ENCODE data around the gene MAPKAPK2. TPM values are rescaled to one million over a fixed set of nuclear protein-coding genes. Genes with fewer than 3 reads are reported as not detected.

The MAPKAPK2 gene
- polyA plus RNA-seq, 1 donor (not counting 4 experiments of a cell fraction or from before 2014, with no cell fraction given), result 41.5 TPM

DNA sequence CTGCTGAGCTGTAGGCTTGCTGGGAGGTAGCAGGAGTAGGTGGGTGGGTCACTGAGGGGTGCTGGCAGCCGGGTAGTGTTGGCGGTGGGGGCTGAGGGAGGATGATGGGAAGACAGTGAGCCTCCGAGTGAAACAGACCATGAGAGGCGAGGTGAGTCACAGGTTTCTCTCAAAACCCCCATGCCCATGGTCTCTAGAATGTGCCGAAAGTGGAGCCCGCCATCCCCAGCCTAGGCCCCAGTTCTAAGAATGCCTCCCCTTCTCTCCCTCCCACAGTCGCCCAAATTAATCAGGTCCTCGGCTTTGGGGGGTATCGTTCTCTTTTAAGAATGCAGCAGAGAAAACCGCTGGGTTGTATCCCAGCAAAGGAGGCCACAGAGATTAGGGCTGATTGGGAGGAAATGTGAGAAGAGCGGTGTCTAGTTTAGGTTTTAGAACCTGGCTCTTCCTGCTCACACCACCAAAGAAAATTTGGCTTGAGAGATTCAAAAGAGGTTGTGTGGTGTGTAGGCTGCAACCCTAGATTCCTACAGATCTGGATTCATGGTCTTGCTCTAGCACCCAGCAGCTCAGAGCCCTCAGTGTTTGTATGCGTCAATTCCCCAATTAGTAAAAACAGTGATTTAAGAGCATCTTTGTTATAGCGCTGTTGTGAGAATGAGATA lies 58.1 kb downstream of the MAPKAPK2 start:
- Histone ChIP-seq H4K20me1 (ENCODE audit: control insufficient read depth, extremely low read depth, insufficient read depth, low read length) (no peaks in the 10 kb centered on the region), H3K79me2 (ENCODE audit: control insufficient read depth, insufficient read depth, low read length) (no peaks in the 10 kb centered on the region), H3K27me3 (ENCODE audit: control insufficient read depth, extremely low read depth, insufficient read depth, low read length) (no peaks in the 10 kb centered on the region), H2AFZ (ENCODE audit: control insufficient read depth, low read length) (no peak overlapping the region), H3K9ac (ENCODE audit: control insufficient read depth, extremely low read depth, insufficient read depth, low read length) (no peak overlapping the region), H3K4me2 (ENCODE audit: control insufficient read depth, extremely low read depth, insufficient read depth, low read depth, low read length) (no peak overlapping the region), H3K4me3 (ENCODE audit: control insufficient read depth in 2 of 3, extremely low read depth in 1 of 3, insufficient read depth in 2 of 3, low read depth in 1 of 3, low read length in 3 of 3) (no peak overlapping the region), H3K36me3 (ENCODE audit: control insufficient read depth in 2 of 2, extremely low read depth in 1 of 2, insufficient read depth in 2 of 2, low read length in 2 of 2) (no peaks in the 10 kb centered on the region), H3K27ac (ENCODE audit: control insufficient read depth, insufficient read depth, low read length) (no peak overlapping the region), H3K9me1 (ENCODE audit: control insufficient read depth, extremely low read depth, insufficient read depth, low read length) (no peaks in the 10 kb centered on the region), H3K9me3 (ENCODE audit: control insufficient read depth, low read depth, low read length) (no peaks in the 10 kb centered on the region), H3K4me1 (ENCODE audit: control insufficient read depth, extremely low read depth, insufficient read depth, low read length) (peaks cover 8% of the 10 kb centered on the region)
- TF ChIP-seq, protein P1, sequence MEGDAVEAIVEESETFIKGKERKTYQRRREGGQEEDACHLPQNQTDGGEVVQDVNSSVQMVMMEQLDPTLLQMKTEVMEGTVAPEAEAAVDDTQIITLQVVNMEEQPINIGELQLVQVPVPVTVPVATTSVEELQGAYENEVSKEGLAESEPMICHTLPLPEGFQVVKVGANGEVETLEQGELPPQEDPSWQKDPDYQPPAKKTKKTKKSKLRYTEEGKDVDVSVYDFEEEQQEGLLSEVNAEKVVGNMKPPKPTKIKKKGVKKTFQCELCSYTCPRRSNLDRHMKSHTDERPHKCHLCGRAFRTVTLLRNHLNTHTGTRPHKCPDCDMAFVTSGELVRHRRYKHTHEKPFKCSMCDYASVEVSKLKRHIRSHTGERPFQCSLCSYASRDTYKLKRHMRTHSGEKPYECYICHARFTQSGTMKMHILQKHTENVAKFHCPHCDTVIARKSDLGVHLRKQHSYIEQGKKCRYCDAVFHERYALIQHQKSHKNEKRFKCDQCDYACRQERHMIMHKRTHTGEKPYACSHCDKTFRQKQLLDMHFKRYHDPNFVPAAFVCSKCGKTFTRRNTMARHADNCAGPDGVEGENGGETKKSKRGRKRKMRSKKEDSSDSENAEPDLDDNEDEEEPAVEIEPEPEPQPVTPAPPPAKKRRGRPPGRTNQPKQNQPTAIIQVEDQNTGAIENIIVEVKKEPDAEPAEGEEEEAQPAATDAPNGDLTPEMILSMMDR (optimal IDR thresholded peaks at IDR 0.05 in 1 of 3, IDR thresholded peaks at IDR 0.05 in 1 of 3, conservative IDR thresholded peaks at IDR 0.05 in 1 of 3; ENCODE audit: extremely low read depth in 1 of 3, insufficient read depth in 2 of 3, low read length in 3 of 3), result no peak
- TF ChIP-seq EZH2 (IDR thresholded peaks at IDR 0.05; ENCODE audit: low read length), result no peak
- dilution Hi-C loops (cut with MboI; ENCODE audit: extremely low pct_ligation_motif_present, low sequenced_read_pairs), result no loop called here
- DNase-seq (ENCODE audit: low read depth, low spot score), result no peak
- FAIRE-seq, result no peak

DNA sequence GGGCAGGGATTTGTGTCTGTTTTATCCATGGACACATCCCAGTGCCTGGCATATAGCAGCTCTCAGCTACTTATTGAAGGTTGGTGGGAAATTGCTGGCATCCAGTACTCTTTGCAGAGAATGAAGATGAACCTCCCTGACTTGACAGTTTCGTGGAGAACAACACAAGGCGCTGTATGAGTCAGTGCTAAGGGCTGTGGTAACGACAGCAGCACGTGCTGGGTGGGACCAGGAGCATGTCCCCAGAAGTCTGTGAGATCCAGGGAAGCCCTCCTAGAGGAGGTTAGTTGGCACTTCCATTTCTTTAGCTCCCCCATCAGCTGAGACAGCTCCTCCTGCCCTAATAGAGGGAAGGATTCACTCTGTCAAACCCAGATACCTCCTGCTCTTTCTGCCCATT lies 60.0 kb downstream of the MAPKAPK2 start:
- Histone ChIP-seq H3K79me2 (ENCODE audit: control insufficient read depth, insufficient read depth, low read length) (no peaks in the 10 kb centered on the region), H3K4me3 (ENCODE audit: control insufficient read depth in 2 of 3, extremely low read depth in 1 of 3, insufficient read depth in 2 of 3, low read depth in 1 of 3, low read length in 3 of 3) (no peak overlapping the region), H3K36me3 (ENCODE audit: control insufficient read depth in 2 of 2, extremely low read depth in 1 of 2, insufficient read depth in 2 of 2, low read length in 2 of 2) (no peaks in the 10 kb centered on the region), H2AFZ (ENCODE audit: control insufficient read depth, low read length) (no peak overlapping the region), H3K4me1 (ENCODE audit: control insufficient read depth, extremely low read depth, insufficient read depth, low read length) (no peaks in the 10 kb centered on the region), H3K9ac (ENCODE audit: control insufficient read depth, extremely low read depth, insufficient read depth, low read length) (no peak overlapping the region), H3K27ac (ENCODE audit: control insufficient read depth, insufficient read depth, low read length) (no peak overlapping the region), H3K9me1 (ENCODE audit: control insufficient read depth, extremely low read depth, insufficient read depth, low read length) (no peaks in the 10 kb centered on the region), H3K27me3 (ENCODE audit: control insufficient read depth, extremely low read depth, insufficient read depth, low read length) (peaks cover 3% of the 10 kb centered on the region), H3K4me2 (ENCODE audit: control insufficient read depth, extremely low read depth, insufficient read depth, low read depth, low read length) (no peak overlapping the region), H3K9me3 (ENCODE audit: control insufficient read depth, low read depth, low read length) (no peaks in the 10 kb centered on the region), H4K20me1 (ENCODE audit: control insufficient read depth, extremely low read depth, insufficient read depth, low read length) (no peaks in the 10 kb centered on the region)
- TF ChIP-seq, protein P1 (optimal IDR thresholded peaks at IDR 0.05 in 1 of 3, IDR thresholded peaks at IDR 0.05 in 1 of 3, conservative IDR thresholded peaks at IDR 0.05 in 1 of 3; ENCODE audit: extremely low read depth in 1 of 3, insufficient read depth in 2 of 3, low read length in 3 of 3), result no peak
- no peak for TF ChIP-seq EZH2 (IDR thresholded peaks at IDR 0.05; ENCODE audit: low read length)
- DNase-seq (ENCODE audit: low read depth, low spot score) (no peak), FAIRE-seq (no peak)
- dilution Hi-C loops (cut with MboI; ENCODE audit: extremely low pct_ligation_motif_present, low sequenced_read_pairs), result no loop called here
